CD4-positive, alpha-beta T cell treated with Interleukin-15 for 4 hours (primary cell): Measurements from ENCODE around the gene ABR.
"Not testable (repeated sequence)": the region's sequence is repeated elsewhere in the genome, so short reads cannot be mapped to it uniquely, and the experiment has no call there.

Source experiments
- DNase-seq: peaks from one replicate; pipeline ENCODE4 v3.0.0-alpha.2; 2020; ENCODE audit warnings: low spot score

Gene ABR

GRCh38 chr17:1173432-1174262 is 6.1 kb downstream of the ABR start:
- DNase-seq, result no peak

DNA sequence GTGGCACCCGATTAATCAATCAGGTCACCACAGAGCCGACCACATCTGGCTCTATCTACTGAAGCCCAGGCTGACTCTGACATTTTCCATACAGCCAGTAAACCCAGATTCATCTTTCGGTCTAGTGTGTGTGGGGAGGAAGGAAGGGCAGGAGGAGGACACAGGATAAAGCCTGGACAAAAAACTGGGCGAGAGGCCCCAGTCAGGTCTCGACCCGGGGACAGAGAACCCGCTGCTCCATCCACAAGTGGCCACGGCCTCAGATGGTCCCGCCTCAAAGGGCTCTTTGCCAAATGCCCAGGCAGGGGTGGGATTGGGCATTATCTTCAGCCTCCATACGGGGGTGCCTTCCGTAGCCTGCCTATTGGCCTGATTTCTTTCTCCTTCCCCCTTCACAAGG is 7.8 kb downstream of the ABR start:
- no peak for DNase-seq

DNA sequence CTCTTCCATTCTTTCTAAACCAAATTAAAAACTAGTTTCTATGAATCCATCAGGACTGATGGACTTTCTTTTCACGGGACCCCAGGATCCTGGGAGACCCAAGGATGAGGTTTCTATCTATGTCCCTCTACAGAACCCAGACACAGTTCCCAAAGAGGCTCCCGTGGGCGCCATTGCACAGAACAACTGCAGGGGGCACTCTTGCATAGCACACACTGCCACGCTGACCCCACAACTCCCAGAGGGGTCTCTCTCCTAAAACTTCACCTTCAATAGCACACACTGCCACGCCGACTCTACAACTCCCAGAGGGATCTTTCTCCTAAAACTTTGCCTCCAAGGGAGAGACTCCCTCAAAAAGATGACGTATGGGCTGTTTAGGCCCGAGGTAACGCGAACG is 9.0 kb downstream of the ABR start:
- no peak for DNase-seq

DNA sequence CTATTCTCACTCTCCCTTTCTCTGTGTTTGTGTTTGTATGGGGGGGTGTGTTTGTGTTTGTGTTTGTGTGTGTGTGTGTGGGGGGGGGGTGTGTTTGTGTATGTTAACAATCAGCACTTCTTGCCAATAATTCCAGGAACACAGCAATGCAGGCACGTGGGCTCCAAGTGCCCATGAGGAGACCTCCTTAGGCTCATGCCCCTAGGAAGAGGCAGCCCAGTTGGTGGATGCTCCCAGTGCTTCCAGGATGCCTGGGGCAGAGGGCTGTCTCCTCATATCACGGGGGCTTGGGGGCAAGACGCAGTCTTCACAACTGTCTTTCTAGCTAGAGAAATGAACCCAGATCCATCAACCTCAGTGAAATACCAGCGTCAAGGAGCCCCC is 9.9 kb downstream of the ABR start:
- DNase-seq, result no peak

GRCh38 chr17:1169221-1169928 is 10.4 kb downstream of the ABR start:
- no peak for DNase-seq

DNA sequence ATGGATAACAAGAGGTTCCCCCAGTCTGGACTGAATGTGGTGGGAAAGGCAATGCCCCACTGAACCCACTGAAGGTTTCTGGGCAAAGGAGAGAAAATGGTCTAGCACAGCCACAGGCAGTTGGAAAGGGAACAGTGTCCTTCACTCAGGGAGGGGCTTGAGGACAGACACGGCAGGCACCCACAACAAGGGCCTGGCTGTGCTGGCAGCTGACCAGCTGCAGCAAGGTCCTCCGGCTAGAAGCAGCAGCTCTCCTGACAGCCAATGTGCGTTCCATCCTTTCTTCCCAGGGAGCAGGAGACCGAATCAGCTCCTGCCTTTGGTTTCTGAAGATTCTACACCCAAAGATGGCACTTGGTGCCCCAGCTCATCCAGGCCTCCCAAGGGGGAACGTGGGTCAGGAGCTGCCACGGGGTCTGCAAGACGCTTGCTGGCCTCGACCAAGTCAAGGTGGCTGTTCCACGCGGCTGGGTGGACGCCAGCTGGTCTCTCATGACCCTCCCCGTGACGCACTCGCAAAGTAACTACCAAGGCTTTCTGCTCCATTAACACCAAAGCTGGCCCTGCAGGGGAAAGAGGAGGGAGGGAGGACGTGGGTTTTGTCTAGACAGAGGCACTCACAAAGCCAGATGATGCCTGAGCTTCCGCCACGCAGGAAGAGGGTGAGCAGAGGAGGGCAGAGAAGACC is 11.1 kb downstream of the ABR start:
- DNase-seq, result no peak

DNA sequence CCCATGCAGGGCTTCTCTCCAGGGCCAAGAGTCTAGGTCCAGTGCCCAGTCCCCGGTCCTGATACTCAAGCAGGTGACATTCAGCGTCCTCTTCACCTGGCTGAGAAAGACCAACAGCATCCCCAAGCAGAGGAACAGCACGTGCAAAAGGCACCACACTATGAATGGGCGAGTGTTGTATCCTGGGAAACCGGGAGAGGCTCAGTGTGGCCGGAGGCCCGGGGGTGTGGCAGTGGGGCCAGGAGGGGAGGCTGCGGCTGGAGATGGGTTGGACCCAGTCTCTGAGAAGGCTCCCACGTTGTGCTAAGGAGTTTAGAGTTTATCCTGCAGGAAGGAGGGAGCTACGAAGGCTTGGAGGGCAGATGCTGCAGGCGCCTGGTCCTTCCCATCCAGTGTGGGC is 13.5 kb downstream of the ABR start:
- no peak for DNase-seq

- DNase-seq, result no peak
Measured at GRCh38 chr17:1165836-1166235, 13.9 kb downstream of the ABR start.

- no peak for DNase-seq
Measured at GRCh38 chr17:1164935-1165556, 14.7 kb downstream of the ABR start.

DNA sequence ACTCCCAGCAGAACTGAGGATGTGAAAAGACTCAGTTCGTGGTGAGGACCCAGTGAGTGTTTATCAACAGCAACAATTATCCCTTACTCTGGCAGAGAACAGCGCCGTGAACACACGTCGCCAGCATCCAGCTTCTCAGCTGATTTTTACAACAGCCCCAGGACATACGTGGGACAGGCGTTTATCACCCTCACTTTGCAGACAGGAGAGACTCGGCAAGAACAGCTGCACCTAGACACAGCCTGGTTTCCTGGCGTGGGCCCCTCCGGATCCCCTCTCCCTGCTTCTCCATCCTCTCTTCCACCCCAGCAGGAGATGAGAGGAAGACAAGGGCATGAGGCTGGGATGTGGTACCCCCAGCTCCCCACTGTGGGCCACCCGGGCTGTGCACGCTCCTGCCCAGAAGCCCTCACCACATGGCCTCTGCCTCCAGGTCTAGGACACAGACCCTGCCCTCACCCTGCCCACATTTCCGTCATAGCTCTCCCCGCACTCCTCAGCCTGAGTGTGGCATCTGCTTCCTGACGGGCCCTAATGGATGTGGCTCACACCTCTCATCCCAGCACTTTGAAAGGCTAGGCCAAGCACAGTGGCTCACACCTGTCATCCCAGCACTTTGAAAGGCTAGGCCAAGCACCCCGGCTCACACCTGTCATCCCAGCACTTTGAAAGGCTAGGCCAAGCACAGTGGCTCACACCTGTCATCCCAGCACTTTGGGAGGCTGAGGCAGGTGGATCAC is 17.5 kb downstream of the ABR start:
- no peak for DNase-seq

GRCh38 chr17:1160591-1161390 is 19.0 kb downstream of the ABR start:
- no peak for DNase-seq

GRCh38 chr17:1159431-1160180 is 20.2 kb downstream of the ABR start:
- DNase-seq, result no peak

DNA sequence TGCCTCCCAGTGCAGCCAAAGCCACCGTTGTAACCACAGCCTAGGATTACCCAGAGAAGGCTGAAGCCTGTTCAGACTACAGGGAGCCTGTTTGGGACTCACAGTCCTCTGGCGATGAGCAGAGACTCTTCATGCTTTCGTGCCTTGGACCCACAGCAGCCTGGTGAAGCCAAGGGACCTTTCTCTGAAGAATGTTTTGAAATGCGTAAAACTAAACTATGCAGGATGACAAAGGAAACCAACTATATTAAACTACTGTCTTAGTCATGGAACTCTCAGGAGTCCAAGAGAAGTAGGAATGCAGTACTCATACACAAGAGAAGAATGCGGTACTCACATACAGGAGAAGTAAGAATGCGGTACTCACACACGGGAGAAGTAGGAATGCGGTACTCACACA is 20.9 kb downstream of the ABR start:
- no peak for DNase-seq

- DNase-seq, result no peak
Measured at GRCh38 chr17:1156864-1157263, 22.9 kb downstream of the ABR start.

GRCh38 chr17:1154704-1155103 is 25.1 kb downstream of the ABR start:
- DNase-seq, result no peak

DNA sequence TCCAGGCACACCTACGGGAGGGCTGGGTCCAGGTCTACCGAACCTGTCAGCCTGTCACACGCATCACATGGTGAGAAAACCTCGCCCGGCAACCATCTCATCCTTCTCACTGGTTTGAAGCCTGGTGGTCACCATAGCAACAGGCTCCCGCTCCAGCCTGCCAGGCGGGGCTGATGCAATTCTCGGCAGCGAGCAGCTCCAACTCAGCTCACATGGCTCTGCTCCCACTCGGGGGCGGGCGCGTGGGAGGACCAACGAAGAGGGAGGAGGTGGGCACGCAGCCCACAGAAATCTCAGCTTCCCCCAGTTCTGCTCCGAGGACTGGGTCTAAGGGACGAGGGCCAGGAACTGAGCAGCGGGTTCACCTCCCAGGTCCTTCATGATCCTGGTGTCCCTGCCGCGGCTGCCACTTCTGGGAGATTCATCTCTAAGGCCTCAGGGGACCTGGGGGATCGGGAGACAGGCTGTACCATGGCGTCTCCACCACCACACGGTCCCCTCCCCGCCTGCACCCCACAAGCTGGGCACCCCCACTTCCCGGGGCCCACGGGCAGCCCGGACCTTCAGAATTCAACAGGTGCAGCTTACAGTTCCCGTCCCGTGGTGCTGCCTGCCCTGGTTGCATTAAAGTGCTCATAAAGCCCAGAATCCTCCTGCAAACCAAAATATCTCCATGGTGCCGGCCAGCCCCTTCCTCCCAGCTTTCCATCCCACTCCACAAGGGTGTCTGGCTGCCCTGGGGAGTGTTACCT is 25.8 kb downstream of the ABR start:
- DNase-seq, result no peak

- not testable (repeated sequence) for DNase-seq
Measured at GRCh38 chr17:1152582-1152981, 27.2 kb downstream of the ABR start.

DNA sequence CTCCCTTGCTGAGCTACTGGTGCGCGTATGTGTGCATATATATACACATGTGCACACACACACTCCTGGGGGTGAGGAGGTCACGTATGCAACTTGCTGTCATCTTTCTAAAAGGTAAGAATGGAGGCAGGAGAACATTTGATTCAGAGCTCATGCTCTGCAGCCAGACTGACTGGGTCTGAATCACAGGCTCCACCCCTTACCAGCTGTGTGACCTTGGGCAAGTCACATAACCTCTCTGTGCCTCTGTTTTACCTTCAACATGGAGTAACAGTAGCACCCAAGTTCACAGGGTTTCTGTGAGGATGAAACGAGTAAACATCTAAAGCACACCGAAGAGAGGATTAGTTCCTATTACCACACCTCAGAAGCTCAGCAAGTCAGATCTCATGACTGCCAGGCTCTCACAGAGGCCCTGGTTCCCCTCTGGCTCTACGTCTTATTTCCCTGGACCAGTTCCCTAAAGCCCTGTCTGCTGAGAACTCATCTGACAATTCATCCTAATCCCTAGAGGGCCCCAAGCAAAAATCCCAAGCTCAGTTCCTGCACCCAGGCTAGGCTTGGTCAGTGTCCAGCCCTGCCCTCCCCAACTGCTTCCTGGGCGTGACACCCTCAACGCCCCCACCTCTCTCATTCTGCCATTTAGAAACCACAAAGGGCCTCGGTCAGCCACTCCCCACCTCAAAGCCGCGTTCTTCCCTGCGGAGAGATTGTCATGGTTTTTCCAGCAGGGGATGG is 28.7 kb downstream of the ABR start:
- DNase-seq, result no peak

- DNase-seq, result no peak
Measured at GRCh38 chr17:1149869-1150268, 29.9 kb downstream of the ABR start.
